Measurements from ENCODE around the gene C18orf63.

DNA sequence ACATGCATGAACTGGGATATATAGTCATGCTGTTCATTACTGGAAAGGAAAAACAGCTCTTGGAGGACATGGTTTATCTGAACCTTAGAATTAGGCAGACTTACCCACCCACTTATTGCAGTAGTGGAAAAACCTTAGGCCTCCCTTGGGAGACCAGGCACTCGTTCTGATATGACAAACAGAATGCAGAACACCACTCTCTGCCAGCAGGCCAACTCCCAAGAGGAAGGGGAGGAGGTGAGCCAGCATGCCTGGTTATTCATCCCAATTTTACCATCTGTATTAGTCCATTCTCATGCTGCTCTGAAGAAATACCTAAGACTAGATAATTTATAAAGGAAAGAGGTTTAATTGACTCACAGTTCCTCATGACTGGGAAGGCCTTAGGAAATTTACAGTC lies 17.5 kb downstream of the C18orf63 start:
- TF ChIP-seq, protein P1, sequence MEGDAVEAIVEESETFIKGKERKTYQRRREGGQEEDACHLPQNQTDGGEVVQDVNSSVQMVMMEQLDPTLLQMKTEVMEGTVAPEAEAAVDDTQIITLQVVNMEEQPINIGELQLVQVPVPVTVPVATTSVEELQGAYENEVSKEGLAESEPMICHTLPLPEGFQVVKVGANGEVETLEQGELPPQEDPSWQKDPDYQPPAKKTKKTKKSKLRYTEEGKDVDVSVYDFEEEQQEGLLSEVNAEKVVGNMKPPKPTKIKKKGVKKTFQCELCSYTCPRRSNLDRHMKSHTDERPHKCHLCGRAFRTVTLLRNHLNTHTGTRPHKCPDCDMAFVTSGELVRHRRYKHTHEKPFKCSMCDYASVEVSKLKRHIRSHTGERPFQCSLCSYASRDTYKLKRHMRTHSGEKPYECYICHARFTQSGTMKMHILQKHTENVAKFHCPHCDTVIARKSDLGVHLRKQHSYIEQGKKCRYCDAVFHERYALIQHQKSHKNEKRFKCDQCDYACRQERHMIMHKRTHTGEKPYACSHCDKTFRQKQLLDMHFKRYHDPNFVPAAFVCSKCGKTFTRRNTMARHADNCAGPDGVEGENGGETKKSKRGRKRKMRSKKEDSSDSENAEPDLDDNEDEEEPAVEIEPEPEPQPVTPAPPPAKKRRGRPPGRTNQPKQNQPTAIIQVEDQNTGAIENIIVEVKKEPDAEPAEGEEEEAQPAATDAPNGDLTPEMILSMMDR (IDR thresholded peaks at IDR 0.05), result no peak
- no peak for TF ChIP-seq POLR2A (IDR thresholded peaks at IDR 0.05)
